Urinary bladder (tissue), 4 donors: ENCODE measurements around the gene JPT1. TPM values are rescaled to one million over a fixed set of nuclear protein-coding genes. Genes with fewer than 3 reads are reported as not detected.
A peak's percentile ranks its signal among the peaks of the same experiment; 100 is the strongest.

ENCODE experiments used
- DNase-seq: peaks from one replicate; pipeline ENCODE4 v3.0.0-alpha.2; 2015; ENCODE audit errors: extremely low spot score
- H3K27ac ChIP-seq: one replicate; pipeline ENCODE4 v1.5.1; 2013; ENCODE audit warnings: low read depth, mild to moderate bottlenecking, moderate library complexity
- H3K36me3 ChIP-seq: one replicate; pipeline ENCODE4 v1.6.1; 2013; ENCODE audit warnings: mild to moderate bottlenecking, moderate library complexity; ENCODE audit not compliant: insufficient read depth
- H3K4me1 ChIP-seq: one replicate; pipeline ENCODE4 v1.6.1; 2013; ENCODE audit warnings: mild to moderate bottlenecking, moderate library complexity; ENCODE audit not compliant: insufficient read depth
- H3K4me3 ChIP-seq: one replicate; pipeline ENCODE4 v1.5.1; 2013; ENCODE audit warnings: low read depth, low read length
- WGBS: extraction: QIAGEN DNeasy Blood & Tissue Kit; methylation state at CpG from one replicate; pipeline ENCODE4 v1.1.7; 2013; 5-methylcytosine and 5-hydroxymethylcytosine counted together
- polyA plus RNA-seq: library from polyadenylated mRNA; stranded (reverse); fragments of 200-250 nt; gene quantifications from one replicate; pipeline ENCODE4 v1.2.3, GENCODE V29; 2013
- total RNA-seq: library from RNA; depleted of rRNA; stranded (reverse); fragments of >200 nt; gene quantifications from one replicate; pipeline ENCODE4 v1.2.3, GENCODE V29; 2014
- donor health status: healthy with polysubstance abuse.
- donor health status: healthy.

Gene JPT1
- total and polyA plus RNA-seq, 2 donors, result 43.9 to 49.8 TPM

GRCh38 chr17:75113798-75114551 is 40.3 kb downstream of the JPT1 start:
- Histone ChIP-seq H3K27ac (peak overlapping the region; percentile 83), H3K4me3 (peak overlapping the region; percentile 31), H3K36me3 (no peaks in the 10 kb centered on the region), H3K4me1 (peaks cover 2% of the 10 kb centered on the region)
- 3% methylated on average over 22 of the region's 22 CpGs for WGBS
- DNase-seq, result peak; percentile 78

GRCh38 chr17:75111777-75112335 is 42.5 kb downstream of the JPT1 start:
- Histone ChIP-seq H3K27ac (no peak overlapping the region), H3K4me1 (peaks cover 2% of the 10 kb centered on the region), H3K36me3 (no peaks in the 10 kb centered on the region), H3K4me3 (no peak overlapping the region)
- no peak for DNase-seq
- WGBS, result 88% methylated on average over 7 of the region's 7 CpGs

GRCh38 chr17:75110234-75110937 is 43.9 kb downstream of the JPT1 start:
- Histone ChIP-seq H3K4me3 (peak overlapping the region; percentile 85), H3K4me1 (peaks cover 2% of the 10 kb centered on the region), H3K27ac (no peak overlapping the region), H3K36me3 (no peaks in the 10 kb centered on the region)
- 21% methylated on average over 40 of the region's 40 CpGs for WGBS
- DNase-seq, result no peak

- H3K36me3 ChIP-seq, result no peaks in the 10 kb centered on the region
- H3K4me3 ChIP-seq, result peak within 1 kb of the TSS; percentile 85
- WGBS, result under 1% methylated on average over 68 of the region's 68 CpGs
- H3K4me1 ChIP-seq, result no peaks in the 10 kb centered on the region
- DNase-seq, result no peak
- peak within 1 kb of the TSS; percentile 72 for H3K27ac ChIP-seq
Measured at GRCh38 chr17:75109407-75110233, 44.7 kb downstream of the JPT1 start, which contains the start of gene ARMC7. Gene ARMC7 (plus strand): TSS chr17:75109969. CDS start chr17:75110289, 320 bp downstream.

GRCh38 chr17:75109046-75109406 is 45.3 kb downstream of the JPT1 start:
- WGBS, result 7% methylated on average over 22 of the region's 22 CpGs
- H3K27ac ChIP-seq, result no peak overlapping the region
- peak overlapping the region; percentile 85 for H3K4me3 ChIP-seq
- no peaks in the 10 kb centered on the region for H3K4me1 ChIP-seq
- H3K36me3 ChIP-seq, result no peaks in the 10 kb centered on the region
- DNase-seq, result no peak

GRCh38 chr17:75108193-75108592 is 46.1 kb downstream of the JPT1 start:
- no peak overlapping the region for H3K27ac ChIP-seq
- H3K4me3 ChIP-seq, result no peak overlapping the region
- H3K4me1 ChIP-seq, result no peaks in the 10 kb centered on the region
- WGBS, result 76% methylated on average over 2 of the region's 2 CpGs
- H3K36me3 ChIP-seq, result no peaks in the 10 kb centered on the region
- DNase-seq, result no peak

- Histone ChIP-seq H3K4me1 (no peaks in the 10 kb centered on the region), H3K27ac (no peak overlapping the region), H3K4me3 (no peak overlapping the region), H3K36me3 (peaks cover 2% of the 10 kb centered on the region)
- no peak for DNase-seq
- WGBS, result 59% methylated on average over 20 of the region's 20 CpGs
Measured at GRCh38 chr17:75105126-75106080, 48.9 kb downstream of the JPT1 start.

GRCh38 chr17:75103601-75104554 is 50.4 kb downstream of the JPT1 start:
- 89% methylated on average over 14 of the region's 14 CpGs for WGBS
- no peak overlapping the region for H3K27ac ChIP-seq

GRCh38 chr17:75102385-75102821 is 51.9 kb downstream of the JPT1 start:
- WGBS, result 70% methylated on average over 12 of the region's 12 CpGs
- H3K4me3 ChIP-seq, result no peak overlapping the region
- H3K36me3 ChIP-seq, result peaks cover 2% of the 10 kb centered on the region
- H3K4me1 ChIP-seq, result no peaks in the 10 kb centered on the region
- no peak for DNase-seq
- H3K27ac ChIP-seq, result no peak overlapping the region

More at GRCh38 chr17:75103601-75104554, 50.4 kb downstream of the JPT1 start:
- Histone ChIP-seq H3K4me1 (no peaks in the 10 kb centered on the region), H3K4me3 (no peak overlapping the region), H3K36me3 (peaks cover 2% of the 10 kb centered on the region)
- no peak for DNase-seq

- Histone ChIP-seq H3K36me3 (peaks cover 2% of the 10 kb centered on the region), H3K4me3 (no peak overlapping the region), H3K4me1 (no peaks in the 10 kb centered on the region), H3K27ac (no peak overlapping the region)
- DNase-seq, result no peak
- 96% methylated on average over 31 of the region's 31 CpGs for WGBS
Measured at GRCh38 chr17:75099881-75100595, 54.3 kb downstream of the JPT1 start.

GRCh38 chr17:75098861-75099260 is 55.5 kb downstream of the JPT1 start:
- H3K27ac ChIP-seq, result no peak overlapping the region
- no peak overlapping the region for H3K4me3 ChIP-seq
- peaks cover 2% of the 10 kb centered on the region for H3K4me1 ChIP-seq
- no peak for DNase-seq
- WGBS, result 95% methylated on average over 7 of the region's 7 CpGs
- H3K36me3 ChIP-seq, result peaks cover 2% of the 10 kb centered on the region
